GM21825 (cell line): ENCODE data around the gene HLA-DMB.

Experiments used
- ATAC-seq: cut with Tn5 transposase; IDR thresholded peaks from one replicate; pipeline ENCODE4 v1.9.1; 2021; ENCODE audit warnings: mild to moderate bottlenecking, moderate library complexity; ENCODE audit not compliant: unreplicated experiment

HLA-DMB gene

GRCh38 chr6:32940656-32941213 lies at the start of gene HLA-DMB:
HLA-DMB (minus strand) TSS chr6:32941028; CDS start chr6:32940807, 221 bp downstream.
- peak; percentile 41 for ATAC-seq

DNA sequence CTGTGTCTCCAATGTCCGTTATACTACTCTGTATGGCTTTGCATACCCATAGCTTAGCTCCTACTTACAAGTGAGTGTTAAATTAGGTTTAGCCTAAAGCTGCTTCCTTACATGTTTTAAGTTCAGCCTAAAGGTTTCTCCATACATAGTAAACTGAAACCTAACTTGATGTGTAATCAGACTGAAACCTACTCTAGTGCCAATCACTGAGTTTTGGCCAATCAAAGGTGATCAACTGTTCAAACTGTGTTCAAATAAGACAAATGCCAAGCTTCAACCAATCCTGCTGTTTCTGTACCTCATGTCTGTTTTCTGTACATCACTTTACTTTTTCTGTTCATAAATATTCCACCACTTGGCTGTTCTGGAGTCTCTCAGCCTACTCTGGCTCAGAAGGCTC lies 48.5 kb upstream of the HLA-DMB start:
- no peak for ATAC-seq

GRCh38 chr6:32984622-32985389 lies 44.0 kb upstream of the HLA-DMB start:
- ATAC-seq: peak; percentile 53

- peak; percentile 19 for ATAC-seq
These were observed 43.3 kb upstream of the HLA-DMB start for GRCh38 chr6:32983964-32984621.

DNA sequence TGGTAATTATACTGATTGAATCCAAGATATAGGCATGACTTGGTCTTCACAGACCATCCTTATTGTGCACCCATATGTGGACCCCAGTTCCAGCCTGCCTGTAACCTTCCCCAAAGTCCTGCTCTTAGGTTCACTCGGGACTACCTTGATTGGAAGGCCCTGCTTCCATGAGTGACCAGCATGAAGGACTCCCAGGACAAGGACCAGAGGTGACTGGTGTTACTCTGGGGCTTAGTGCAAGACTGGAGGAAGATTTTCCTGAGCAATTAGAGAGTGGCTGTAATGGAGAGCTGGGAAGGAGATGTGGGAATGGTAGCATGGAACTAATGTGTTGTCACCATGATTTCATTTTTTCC lies 42.6 kb upstream of the HLA-DMB start:
- no peak for ATAC-seq

- ATAC-seq: no peak
These were observed 42.1 kb upstream of the HLA-DMB start for GRCh38 chr6:32982702-32983492.

DNA sequence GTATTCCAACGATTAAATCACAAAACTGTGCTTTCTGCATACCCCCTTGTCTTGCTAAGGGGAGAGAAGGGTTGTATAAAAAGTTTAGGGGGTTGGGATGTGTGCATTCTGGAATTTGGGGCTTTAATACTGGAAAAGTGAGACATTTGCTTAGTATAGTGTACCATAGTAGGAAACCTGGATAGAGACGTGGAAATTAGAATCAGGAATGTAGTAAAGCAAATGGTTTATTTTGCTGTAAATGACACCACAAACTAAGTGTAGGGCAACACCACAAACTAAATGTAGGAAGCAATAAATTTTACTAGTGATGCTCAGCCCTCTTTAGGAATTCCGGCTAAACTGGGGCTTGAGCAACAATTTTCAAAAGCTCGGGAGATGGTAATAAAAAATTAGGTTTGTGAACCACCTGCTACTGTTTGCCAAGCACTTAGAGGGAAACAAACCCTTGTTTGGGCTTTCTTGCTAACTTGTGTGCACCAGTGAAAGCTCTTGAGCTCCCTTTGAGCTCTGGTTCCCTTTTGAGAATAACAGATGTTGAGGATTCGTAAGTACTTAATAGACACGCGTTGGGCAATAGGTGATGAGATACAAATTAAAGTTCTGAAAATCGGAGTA lies 41.4 kb upstream of the HLA-DMB start:
- no peak for ATAC-seq

DNA sequence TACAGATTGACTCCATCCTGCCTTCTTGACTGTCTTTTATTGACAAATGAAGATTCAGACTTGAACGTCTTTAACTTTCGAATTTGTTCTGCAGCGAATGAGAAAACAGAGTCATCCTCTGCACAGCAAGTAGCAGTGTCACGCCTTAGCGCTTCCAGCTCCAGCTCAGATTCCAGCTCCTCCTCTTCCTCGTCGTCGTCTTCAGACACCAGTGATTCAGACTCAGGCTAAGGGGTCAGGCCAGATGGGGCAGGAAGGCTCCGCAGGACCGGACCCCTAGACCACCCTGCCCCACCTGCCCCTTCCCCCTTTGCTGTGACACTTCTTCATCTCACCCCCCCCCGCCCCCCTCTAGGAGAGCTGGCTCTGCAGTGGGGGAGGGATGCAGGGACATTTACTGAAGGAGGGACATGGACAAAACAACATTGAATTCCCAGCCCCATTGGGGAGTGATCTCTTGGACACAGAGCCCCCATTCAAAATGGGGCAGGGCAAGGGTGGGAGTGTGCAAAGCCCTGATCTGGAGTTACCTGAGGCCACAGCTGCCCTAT lies 39.7 kb upstream of the HLA-DMB start:
- no peak for ATAC-seq

DNA sequence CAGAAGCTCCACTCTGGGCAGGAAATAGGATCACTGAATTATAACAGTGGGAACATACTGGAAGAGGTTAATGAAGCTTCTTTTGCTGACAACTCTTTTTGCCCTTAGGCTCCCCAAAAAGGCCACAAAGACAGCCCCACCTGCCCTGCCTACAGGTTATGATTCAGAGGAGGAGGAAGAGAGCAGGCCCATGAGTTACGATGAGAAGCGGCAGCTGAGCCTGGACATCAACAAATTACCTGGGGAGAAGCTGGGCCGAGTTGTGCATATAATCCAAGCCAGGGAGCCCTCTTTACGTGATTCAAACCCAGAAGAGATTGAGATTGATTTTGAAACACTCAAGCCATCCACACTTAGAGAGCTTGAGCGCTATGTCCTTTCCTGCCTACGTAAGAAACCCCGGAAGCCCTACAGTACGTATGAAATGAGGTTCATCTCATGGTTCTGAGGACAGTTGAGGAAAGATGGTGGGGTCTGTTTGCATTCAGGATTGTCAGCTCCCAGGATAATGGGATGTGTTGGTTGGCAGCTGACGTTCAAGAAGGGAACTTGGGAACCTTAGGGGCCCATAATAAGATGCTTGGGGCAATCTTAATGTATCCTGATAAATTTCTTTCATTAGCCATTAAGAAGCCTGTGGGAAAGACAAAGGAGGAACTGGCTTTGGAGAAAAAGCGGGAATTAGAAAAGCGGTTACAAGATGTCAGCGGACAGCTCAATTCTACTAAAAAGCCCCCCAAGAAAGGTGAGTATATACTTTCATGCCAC lies 39.1 kb upstream of the HLA-DMB start:
- no peak for ATAC-seq

DNA sequence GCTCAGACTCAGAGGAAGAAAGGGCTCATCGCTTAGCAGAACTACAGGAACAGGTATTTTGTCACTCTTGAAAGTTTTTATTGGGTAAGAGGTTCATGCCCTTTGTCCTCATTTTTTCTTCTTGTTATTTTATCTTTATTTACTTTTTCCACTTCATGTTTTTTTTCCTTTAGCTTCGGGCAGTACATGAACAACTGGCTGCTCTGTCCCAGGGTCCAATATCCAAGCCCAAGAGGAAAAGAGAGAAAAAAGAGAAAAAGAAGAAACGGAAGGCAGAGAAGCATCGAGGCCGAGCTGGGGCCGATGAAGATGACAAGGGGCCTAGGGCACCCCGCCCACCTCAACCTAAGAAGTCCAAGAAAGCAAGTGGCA lies 37.1 kb upstream of the HLA-DMB start:
- ATAC-seq: no peak

DNA sequence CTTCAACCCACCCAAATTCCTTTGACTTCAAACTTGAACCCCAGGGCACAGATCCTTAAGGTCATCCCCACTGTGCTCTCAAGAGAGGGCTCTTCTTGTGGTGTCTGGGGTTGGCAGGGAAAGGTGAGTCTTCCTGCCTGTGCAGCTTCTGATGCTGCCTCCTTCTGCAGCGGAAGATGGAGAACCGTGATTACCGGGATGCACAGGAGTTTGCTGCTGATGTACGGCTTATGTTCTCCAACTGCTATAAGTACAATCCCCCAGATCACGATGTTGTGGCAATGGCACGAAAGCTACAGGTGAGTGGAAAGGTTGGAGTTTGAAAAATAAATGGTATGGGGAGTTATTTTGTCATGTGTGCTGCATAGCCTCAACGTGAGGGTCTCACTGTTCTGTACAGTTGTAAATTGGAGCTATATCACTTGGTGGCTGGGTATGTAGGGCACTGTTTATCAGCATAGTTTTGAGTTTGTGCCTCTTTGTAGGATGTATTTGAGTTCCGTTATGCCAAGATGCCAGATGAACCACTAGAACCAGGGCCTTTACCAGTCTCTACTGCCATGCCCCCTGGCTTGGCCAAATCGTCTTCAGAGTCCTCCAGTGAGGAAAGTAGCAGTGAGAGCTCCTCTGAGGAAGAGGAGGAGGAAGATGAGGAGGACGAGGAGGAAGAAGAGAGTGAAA lies 36.6 kb upstream of the HLA-DMB start:
- no peak for ATAC-seq

DNA sequence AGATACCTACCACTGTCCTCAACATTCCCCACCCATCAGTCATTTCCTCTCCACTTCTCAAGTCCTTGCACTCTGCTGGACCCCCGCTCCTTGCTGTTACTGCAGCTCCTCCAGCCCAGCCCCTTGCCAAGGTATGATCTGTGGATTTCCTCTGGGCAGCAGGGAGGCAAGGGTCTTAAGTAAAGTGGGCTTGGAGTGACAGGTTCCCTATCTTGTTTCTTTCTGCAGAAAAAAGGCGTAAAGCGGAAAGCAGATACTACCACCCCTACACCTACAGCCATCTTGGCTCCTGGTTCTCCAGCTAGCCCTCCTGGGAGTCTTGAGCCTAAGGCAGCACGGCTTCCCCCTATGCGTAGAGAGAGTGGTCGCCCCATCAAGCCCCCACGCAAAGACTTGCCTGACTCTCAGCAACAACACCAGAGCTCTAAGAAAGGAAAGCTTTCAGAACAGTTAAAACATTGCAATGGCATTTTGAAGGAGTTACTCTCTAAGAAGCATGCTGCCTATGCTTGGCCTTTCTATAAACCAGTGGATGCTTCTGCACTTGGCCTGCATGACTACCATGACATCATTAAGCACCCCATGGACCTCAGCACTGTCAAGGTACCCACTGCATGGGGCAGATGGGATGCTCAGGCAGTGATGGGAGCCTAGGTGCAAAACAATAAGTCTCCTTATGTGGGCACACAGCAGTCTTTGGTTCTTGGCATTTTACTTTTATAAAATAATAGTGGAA lies 35.7 kb upstream of the HLA-DMB start:
- ATAC-seq: no peak

DNA sequence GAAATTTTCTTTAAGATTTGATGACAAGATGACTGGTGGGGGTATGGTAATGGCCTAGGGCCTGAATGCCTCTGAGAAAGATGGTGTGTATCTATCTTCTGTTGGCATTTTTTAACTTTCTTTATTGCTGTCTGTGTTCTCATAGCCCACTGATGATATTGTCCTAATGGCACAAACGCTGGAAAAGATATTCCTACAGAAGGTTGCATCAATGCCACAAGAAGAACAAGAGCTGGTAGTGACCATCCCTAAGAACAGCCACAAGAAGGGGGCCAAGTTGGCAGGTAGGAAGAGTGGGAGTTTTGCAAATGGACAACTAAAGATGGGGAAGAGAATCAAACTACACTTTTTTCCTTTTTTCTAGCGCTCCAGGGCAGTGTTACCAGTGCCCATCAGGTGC lies 35.1 kb upstream of the HLA-DMB start:
- ATAC-seq: no peak

- no peak for ATAC-seq
These were observed 33.9 kb upstream of the HLA-DMB start for GRCh38 chr6:32974541-32975308.

DNA sequence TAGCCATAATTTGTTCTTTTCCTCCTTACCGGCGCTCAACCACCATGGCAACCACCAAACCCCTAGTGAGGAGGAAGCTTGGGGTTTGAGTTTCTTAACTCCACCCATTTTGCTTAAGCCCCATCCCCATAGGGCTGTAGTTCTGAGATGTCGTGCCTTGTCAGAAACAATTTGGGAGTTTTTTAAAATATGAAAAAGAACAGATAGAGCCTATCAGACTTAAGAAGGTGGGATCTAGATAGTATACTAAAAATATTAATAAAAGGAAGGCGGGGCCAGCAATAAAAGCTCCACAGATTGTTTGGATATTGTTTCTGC lies 33.1 kb upstream of the HLA-DMB start:
- ATAC-seq: no peak

- no peak for ATAC-seq
These were observed 32.6 kb upstream of the HLA-DMB start for GRCh38 chr6:32973144-32974015.
